GM19455 (cell line): Measurements from ENCODE around the gene FPR2.
"Not testable (repeated sequence)": the region's sequence is repeated elsewhere in the genome, so short reads cannot be mapped to it uniquely, and the experiment has no call there.

ENCODE experiments used
- ATAC-seq: cut with Tn5 transposase; IDR thresholded peaks from one replicate; pipeline ENCODE4 v1.9.1; 2021; ENCODE audit not compliant: unreplicated experiment

The FPR2 gene

DNA sequence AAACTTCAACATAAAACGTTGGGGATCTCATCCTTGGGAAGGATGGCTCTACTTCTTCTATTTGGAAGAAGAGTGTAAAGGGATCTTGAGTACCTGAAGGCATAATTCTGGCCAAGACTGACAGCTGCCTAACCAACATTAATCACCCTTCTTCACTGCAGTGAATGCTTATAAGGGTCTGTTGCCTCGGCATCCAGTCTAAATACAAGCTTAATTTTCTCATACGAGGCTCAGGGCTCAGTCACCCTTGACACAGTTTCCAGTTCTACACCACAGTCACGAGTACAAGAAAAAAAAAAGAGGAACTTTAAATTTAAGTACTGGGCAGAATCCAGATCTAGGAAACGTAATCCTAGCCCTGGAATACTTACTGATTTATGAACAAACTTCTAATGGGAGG lies 43.0 kb downstream of the FPR2 start:
- no peak for ATAC-seq

DNA sequence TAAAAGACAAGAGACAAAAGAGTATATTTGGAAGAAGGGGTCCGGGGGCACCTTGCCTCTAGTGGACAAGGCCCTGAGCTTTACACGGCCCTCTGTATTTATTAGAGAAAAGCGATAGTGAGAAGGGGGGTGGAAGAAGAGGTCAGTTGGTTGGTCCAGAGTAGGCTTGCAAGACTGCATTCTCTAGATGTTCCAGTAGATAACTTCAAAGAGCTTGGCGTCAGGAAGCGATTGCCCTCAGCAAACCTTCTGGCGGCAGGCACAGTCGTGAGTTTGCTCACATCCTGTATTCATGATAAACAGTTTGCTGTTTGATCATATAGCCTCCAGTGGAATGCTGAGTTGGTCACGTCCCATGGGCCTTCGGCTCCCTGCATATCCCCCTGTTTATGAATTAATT lies 43.8 kb downstream of the FPR2 start:
- not testable (repeated sequence) for ATAC-seq

DNA sequence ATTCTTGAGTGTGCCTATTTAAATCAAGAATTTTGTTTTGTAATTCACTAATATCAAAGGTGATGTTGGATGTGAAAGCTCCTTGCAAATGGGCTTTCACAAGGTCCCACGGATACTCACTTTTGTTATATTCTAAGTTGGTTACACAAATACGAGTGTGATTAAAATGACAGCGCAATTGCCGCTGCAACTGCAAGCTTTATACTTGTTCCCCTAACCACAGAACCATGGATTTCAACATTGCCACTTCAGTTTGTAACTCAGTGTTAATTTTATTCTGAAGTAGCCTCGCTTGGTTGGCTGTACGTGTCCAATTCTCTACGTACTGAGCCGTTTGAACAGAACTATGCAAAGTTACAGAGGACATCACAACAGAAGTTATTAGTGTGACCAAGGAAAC lies 44.4 kb downstream of the FPR2 start:
- not testable (repeated sequence) for ATAC-seq

DNA sequence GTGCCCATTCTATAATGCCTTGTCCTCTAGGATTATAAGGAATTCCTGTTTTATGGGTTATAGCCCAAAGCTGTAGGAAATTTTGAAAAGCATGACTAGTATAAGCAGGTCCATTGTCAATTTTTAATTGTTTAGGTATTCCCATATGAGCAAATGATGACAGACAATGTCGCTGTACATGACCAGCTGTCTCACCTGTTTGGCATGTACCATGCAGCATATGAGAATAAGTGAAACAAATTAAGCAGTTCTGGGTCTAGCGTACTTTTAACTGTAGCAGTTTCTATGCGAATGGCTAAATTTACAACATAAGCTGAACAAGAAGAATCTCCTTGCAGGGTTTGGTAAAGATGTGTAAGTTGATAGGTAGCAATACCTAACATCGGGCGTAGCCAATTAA lies 45.6 kb downstream of the FPR2 start:
- not testable (repeated sequence) for ATAC-seq

DNA sequence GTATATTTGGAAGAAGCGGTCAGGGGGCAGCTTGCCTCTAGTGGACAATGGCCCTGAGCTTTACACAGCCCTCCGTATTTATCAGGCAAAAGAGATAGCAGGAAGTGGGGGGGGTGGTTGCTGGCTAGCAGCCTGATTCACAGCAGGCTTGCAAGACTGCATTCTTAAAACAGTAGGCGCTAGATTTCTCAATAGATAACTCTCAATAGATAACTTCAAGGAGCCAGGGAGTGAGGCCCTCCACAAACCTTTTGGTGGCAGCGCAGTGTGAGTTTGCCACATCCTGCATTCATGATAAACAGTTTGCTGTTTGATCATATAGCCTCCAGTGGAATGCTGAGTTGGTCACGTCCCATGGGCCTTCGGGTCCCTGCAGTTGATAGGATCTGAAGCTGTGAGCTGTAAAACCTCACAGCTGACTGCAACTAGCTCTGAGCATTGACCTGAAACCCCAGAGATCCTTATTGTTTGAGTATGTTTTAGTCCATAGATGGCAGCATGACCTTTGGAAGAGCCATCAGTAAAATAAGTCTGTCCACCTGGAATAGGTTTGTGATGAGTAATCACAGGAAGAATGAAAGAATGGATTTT lies 46.2 kb downstream of the FPR2 start:
- no peak for ATAC-seq

DNA sequence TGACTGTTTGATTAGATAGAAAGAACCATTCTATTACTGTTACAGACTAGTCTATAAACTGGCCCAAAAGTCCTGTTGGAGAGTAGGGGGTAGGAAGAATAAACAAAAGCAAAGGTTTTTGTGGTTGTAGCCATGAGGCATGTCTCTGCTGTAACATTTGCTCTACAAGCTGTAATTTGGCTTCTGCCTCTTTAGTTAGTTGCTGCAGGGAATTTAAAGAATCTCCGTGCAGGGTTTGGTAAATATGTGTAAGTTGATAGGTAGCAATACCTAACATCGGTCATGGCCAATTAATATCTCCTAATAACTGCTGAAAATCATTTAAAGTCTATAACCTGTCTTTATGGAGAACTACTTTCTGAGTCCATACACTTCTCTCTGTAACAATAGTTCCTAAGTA lies 46.9 kb downstream of the FPR2 start:
- ATAC-seq = no peak

DNA sequence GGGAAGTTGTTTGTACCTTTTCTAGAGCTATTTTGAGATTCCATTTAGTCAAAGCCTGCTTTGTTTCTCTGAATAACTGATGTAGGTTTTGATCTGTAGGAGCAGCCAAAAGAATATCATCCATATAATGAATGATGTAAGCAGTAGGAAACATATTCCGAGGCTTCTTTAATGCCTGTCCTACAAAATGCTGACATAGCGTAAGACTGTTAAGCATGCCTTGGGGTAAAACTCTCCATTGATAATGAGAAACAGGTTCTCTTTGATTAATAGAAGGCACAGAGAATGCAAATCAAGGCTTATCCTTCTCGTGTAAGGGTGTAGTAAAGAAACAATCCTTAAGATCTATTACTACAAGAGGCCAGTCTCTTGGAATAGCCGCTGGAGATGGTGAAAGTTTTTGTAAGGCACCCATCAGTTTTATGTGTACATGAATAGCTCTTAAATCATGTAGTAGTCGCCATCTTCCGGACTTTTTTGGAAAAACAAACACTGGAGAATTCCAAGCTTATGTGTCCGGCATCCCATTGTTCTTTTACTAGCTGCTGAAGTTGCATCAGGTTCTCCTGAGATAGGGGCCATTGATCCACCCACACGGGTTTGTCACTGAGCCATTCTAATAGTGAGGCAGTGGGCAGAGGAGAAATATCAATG lies 47.5 kb downstream of the FPR2 start:
- ATAC-seq = no peak

DNA sequence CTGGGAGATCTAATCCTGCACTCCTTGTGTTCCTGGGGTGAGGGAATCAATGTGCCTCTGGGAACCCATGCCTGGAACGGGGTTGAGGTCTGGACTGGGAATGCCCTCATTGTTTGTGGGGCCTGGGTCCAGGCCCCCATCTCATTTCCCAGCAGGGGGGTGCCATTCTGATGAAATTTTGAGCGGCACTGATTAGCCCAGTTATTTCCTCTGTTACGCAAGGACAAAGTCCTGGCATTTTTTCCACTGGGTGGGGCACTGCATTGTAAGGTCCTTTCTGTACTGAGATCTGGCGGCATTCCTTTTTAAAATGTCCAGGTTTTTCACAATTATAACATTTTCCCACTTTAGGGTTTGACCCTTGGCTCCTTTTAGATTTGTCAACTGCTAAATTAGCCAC lies 48.8 kb downstream of the FPR2 start:
- ATAC-seq = no peak

DNA sequence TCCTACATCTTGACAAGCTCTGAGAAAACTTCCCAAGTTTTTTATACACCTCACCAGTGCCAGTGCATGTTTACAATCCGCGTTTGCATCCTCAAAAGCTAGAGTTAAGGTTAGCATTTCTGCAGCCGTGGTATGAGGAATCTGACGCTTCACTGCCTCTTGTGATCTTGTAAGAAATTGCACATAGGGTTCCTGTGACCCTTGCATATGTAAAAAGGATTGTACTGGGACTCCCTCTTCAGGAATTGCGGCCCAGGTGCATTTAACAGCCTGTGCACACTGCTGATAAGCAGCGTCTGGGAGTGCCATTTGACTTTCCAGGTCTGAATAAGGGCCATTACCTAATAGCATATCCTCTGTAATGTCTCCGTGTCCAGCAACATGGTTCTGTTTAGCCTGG lies 49.2 kb downstream of the FPR2 start:
- ATAC-seq = no peak

DNA sequence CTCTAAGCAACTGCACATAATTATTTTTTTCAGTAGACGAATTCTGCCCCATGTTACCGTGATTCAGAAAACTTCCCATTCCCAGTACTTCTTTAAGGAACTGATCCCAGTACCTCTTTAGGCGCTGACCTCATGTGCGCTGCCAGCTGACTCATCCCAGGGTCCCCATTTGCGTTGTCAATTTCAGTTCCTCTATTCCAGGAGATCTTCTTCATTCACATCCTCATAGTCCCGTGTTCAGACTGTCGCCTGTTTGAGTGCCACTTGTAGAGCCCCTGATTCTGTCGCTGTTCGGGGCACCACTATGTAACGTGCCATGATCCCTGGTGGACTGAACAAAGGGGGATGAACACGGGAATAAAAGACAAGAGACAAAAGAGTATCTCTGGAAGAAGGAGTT lies 50.4 kb downstream of the FPR2 start:
- ATAC-seq = no peak

DNA sequence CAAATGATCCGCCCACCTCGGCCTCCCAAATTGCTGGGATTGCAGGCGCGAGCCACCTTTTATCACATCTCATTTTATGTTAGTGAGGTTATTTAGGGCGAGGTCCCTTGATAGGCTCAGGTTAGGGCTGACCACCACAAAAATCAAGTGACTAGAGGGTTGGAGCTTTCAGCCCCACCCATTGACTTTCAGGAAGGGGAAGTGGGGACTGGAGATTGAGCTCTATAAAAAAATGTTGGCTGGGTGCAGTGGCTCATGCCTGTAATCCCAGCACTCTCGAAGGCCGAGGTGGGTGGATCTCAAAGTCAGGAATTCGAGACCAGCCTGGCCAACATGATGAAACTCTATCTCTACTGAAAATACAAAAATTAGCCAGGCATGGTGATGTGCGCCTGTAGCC lies 54.1 kb downstream of the FPR2 start:
- no peak for ATAC-seq

DNA sequence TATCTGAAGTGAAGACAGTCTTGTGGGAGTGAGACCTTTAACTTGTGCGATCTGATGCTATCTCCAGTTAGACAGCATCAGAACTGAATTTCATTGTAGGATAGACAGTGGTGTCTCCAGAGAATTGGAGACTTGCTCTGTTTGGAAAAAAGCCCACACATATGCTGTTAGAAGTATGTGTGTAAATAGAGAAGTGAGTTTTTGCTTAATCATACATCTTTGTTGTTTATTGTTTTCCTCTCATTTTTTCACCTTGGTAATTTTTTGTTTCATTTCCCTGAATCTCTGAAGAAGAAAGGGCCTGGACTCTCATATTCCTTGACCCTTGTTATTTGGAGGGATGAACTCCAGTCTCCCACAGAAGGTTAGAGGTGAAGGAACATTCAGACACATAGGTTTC lies 55.7 kb downstream of the FPR2 start:
- ATAC-seq = no peak

DNA sequence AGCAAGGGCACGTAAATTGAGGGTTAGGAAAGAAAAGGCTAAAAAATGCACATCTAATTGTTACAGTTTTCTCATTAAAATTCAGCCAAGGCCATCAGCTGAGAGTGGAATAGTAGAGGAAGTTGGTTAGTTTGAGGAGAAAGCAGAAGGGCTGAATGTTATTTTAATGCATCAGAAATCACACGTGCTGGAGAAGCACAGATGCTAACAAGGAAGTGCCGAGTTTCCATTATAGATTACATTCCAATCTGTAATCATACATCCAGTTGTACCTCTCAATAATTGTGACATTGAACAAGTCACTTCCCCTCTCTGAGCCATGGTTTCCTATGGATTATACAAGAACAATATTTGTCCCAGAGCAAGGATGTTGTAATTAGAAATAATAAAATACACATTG lies 59.0 kb downstream of the FPR2 start:
- no peak for ATAC-seq
